DMS53 (cell line): Measurements from ENCODE around the gene LRFN2.

Experiments
- DNase-seq: peaks from one replicate; lab custom pipeline; 2025; lab: John Stamatoyannopoulos, UW

Gene LRFN2

GRCh38 chr6:40476673-40477072 lies 110.5 kb downstream of the LRFN2 start:
- DNase-seq = no peak

DNA sequence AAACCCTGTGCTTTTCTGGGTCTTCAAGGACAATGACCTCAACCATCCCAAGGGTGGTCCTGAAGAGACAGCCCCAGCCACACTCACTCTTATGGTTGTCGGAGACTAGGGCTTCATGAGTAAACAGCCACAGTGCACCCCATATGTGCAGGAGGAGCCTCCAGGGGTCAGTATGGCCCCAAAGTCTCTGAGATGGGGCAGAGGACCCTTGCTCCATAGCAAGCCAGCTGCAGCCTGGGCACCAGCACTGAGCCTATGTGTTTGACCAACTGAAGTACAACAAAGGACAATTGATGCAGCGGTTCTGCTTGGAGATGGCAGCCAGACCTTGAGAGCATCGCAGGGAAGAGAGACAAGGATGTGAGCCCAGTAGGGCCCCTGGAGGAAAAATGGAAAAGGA lies 112.2 kb downstream of the LRFN2 start:
- DNase-seq = no peak

- DNase-seq = no peak
Measured at GRCh38 chr6:40473026-40473425, 114.1 kb downstream of the LRFN2 start.

GRCh38 chr6:40472353-40472752 lies 114.8 kb downstream of the LRFN2 start:
- no peak for DNase-seq

GRCh38 chr6:40471243-40471642 lies 115.9 kb downstream of the LRFN2 start:
- no peak for DNase-seq

DNA sequence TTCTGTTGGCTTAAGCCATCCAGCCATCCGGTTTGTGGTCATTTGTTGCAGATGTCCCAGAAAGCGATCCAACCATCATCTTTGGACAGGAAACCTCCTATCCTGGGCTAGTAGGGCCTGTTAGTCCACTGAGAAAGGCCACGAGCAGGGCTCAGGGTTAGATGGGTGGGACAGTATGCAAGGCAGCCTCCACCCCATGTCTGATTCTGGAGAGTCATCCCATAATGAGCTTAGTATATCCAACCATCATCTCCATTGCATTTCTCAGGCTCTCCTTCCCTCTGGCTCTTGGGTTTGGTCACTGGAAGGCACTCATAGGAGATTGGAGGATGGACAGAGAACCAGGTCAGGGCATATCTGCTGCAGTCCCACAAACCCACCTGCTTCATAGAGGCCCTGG lies 117.8 kb downstream of the LRFN2 start:
- no peak for DNase-seq

- DNase-seq = no peak
Measured at GRCh38 chr6:40466986-40467539, 120.1 kb downstream of the LRFN2 start.

DNA sequence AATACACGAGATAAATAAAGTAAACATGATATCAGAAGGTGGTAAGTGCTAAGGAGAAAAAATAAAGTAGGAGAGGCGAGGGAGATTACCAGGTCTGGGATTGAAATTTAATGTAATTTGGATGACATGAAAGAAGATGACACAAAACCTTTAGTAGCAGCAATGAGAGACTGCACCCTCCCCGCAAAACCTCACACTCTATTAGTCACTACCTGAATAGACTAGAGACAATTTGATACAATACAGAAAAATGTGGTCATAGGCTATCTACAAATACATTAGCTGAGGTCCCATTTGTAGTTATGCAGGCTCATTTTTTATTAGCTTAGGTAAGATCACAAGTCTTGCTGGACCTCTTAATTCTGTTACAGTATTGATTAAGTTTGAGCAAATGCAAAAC lies 125.5 kb downstream of the LRFN2 start:
- no peak for DNase-seq

DNA sequence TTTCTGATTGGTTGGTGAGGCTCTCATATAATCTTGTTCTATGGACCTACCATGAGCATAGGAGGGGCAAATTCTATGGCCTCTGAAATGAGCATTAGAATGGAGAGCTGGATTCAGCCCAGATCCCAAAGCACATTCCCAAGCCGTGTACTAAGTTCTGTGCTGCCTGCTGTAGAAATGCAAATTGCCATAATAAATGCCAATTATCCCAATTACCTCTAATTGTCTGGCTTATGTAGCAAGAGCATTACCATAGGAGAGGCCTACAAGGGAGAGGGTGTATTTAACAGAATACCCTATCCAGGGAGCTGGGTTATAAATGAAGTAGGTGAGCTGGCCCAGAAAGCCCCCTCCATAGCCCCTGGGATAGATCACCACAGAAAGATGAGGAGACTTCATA lies 126.8 kb downstream of the LRFN2 start:
- no peak for DNase-seq

DNA sequence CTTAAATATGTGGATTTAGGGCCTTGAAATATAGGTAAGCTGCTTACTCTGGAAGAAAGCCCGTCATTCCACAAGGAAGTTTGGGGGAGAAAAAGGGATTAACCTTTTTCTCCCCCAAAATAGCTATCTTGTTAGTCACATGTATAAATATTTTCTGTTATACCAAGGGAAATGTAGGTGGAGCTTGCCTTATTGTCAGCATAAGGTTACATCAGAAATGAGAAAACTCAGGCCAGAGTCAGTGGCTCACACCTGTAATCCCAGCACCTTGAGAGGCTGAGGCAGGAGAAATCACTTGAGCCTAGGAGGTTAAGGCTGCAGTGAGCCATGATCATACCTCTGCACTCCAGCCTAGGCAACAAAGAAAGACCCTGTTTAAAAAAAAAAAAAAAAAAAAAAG lies 129.9 kb downstream of the LRFN2 start:
- DNase-seq = no peak

DNA sequence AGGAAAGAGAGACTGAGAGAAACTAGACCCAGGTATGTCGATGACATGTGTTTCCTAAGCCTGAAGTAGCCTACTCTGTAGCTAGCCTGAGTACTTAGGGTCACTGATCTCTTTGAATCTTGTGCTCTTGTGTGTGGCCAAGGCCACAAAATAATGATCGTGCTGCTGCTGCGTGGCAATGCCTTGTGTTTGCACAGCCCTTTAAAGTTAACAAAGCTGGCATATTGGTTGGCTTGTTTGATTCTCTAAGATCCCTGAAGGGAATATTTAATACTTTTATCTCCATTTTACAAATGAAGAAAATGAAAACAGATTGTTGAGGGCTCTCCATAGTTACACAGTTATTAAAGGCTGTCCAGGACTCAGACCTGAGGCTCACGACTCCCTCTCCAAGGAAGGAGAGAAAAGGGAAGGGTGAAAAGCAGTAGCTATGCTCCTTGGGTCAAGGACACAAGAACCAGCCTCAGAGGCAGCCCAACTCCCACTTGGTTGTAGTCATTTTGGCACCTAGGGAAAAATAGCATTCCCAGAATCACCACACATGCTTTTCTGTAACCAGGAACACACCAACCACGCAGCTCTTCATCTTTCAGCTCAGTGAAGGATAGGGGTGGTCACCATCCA lies 130.7 kb downstream of the LRFN2 start:
- DNase-seq = no peak

- no peak for DNase-seq
Measured at GRCh38 chr6:40455686-40456389, 131.3 kb downstream of the LRFN2 start.

DNA sequence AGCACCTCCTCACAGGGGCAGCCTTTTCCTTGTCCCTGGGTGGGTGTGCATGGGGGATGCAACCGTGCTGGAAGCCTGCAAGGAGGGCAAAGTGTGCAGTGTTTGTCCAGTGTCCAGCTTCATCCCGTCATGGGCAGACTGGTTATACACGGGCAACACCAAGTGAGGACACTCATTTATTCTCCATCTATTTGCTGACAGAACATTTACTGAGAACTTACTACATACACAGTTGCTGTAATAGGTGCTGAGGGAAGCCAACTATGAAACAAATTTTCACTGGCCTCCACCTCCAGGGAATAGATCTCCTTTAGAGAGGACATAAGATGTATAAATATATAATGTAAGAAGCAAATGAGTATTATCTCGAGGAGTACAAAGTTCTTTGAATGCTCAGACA lies 136.7 kb downstream of the LRFN2 start:
- DNase-seq = no peak

- DNase-seq = peak; percentile 63
Measured at GRCh38 chr6:40444811-40445210, 142.4 kb downstream of the LRFN2 start.

- no peak for DNase-seq
Measured at GRCh38 chr6:40444312-40444711, 142.9 kb downstream of the LRFN2 start.

GRCh38 chr6:40443842-40444241 lies 143.3 kb downstream of the LRFN2 start:
- DNase-seq = no peak

- no peak for DNase-seq
Measured at GRCh38 chr6:40442591-40442990, 144.6 kb downstream of the LRFN2 start.

DNA sequence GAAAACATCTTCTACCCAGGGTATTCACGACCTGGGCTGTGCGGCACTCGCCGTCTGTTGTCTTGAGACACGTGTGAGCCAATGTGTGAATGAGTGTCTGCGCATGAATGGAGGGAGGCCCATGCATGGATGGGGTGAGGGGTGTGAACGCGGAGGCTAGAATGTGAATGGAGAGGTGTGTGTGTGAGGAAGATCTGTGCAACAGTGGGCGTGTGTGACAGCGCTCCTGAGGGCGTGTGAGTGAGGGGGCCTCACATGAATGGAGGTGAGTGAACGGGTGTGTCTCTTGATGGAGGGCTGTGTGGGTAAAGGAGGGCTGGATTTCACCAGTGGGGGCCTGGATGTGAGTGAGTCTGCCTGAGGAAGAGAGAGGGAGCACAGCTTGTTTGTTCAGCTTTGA lies 146.0 kb downstream of the LRFN2 start:
- no peak for DNase-seq

GRCh38 chr6:40440053-40440452 lies 147.1 kb downstream of the LRFN2 start:
- DNase-seq = no peak

DNA sequence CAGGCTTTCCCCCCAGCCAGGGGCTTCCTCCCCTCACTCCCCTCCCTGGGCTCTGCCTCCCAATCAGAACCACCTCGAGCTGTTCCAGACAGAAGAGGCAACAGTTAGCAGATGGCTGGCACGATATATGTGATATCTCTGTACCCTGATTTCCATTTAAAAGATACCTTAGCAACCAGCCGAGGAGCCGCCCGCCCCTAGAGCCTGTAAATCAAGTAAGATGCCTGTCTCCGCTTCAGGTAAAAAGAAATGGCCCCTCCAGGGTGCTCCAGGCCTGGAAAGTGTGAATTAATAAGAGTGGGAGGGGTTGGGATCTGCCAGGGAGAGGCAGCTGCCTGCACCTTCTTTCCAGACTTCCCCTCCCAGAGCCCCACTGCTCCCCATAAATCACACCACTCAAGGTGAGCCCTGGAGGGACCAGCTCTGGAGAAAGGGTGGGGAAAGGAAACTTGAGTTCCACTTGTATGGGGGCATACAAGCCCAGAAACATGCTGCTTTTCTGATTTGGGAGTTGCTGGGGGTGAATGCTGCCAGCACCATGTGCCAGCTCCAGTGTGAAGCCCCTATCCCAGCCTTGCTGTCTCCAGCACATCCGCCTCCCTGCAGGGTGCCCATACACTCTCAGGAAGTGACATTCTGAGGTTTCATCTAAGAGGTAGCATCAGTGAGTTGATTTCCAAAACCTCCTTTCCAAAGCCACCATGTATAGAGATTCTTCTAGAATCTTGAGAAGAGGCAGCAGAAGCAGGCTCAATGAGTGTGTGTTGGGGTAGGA lies 148.0 kb downstream of the LRFN2 start:
- no peak for DNase-seq

DNA sequence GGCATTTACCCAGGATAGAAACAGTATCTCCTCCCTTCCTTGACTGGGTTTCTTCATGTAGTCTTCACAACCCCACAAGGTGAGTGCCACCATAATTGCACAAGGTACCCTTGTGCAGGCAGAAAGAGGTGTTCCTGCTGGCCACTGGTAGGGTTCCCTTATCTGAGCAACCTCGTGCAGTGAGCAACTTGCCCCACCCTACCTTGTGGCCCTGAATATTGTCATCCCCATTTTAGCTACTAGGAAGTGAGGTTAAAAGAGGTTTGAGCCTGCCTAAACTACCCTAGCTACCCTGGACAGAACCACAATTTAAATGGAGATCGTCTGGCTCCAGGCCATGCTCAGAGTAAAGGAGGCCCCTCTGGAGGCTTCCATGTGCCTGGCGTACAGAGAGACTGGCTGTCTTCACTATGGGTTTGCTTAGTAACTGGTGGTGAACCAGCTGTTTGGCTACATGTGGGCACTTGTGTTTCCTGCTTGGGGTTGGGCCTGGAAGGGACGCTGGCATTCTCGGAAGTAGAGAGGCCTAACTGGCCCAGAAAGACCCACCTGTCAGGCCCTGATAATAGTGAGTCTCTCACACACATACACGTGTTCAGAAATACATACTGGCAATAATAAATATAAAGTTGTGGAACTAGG lies 148.8 kb downstream of the LRFN2 start:
- no peak for DNase-seq

- no peak for DNase-seq
Measured at GRCh38 chr6:40437631-40438030, 149.5 kb downstream of the LRFN2 start.
